GM18868 (cell line): Measurements from ENCODE around the gene OBP2A.
"Not testable (repeated sequence)": the region's sequence is repeated elsewhere in the genome, so short reads cannot be mapped to it uniquely, and the experiment has no call there.

ENCODE experiments used
- ATAC-seq: cut with Tn5 transposase; IDR thresholded peaks from one replicate; pipeline ENCODE4 v1.9.1; 2021; ENCODE audit warnings: mild to moderate bottlenecking, moderate library complexity; ENCODE audit not compliant: unreplicated experiment

Gene OBP2A

GRCh38 chr9:135526089-135526729 lies 19.7 kb upstream of the OBP2A start:
- ATAC-seq, result no peak

GRCh38 chr9:135526730-135527571 lies 19.0 kb upstream of the OBP2A start:
- no peak for ATAC-seq

GRCh38 chr9:135528842-135529435 lies 17.0 kb upstream of the OBP2A start:
- not testable (repeated sequence) for ATAC-seq

- no peak for ATAC-seq
Measured at GRCh38 chr9:135530146-135530545, 15.8 kb upstream of the OBP2A start.

DNA sequence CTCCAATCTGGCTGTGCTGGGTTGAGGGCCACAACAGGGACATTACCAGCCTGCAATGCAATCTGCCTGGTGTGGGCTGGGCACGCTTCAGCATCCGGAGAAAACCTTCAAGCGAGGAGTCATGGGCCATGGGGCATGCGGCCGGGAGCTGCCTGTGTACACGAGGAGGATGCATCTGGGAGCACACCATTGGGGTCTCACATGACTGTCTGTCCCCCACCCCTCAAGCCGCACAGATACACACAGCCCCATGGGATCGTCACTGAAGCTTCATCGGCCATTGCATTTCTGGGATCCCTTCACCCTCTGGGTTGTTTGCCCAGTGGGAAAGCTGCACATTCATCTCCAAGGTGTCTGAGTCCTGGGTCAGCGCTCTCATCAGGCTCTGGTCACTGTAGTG lies 14.8 kb upstream of the OBP2A start:
- no peak for ATAC-seq

DNA sequence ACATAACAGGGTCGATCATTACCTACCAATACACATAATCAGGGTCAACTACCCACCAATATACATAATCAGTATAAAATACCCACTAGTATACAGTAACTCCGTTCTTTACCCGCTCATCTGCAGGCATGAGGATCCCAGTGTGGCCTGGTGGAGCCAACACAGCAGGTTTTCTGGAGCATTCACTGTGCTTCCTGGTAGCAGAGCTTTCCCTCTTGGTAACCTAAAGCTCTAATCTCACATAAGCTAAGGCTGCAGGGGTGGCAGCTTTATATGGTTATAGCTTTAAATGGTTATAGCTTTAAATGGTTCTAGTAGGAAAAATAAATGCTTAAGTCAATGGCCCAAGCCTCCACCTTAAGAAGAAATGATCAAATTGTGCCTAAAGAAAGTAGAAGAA lies 12.8 kb upstream of the OBP2A start:
- no peak for ATAC-seq

- no peak for ATAC-seq
Measured at GRCh38 chr9:135533674-135534073, 12.3 kb upstream of the OBP2A start.

- not testable (repeated sequence) for ATAC-seq
Measured at GRCh38 chr9:135534192-135534711, 11.7 kb upstream of the OBP2A start.

GRCh38 chr9:135534826-135535225 lies 11.1 kb upstream of the OBP2A start:
- ATAC-seq, result not testable (repeated sequence)

- not testable (repeated sequence) for ATAC-seq
Measured at GRCh38 chr9:135535631-135536030, 10.3 kb upstream of the OBP2A start.

GRCh38 chr9:135536216-135536615 lies 9.7 kb upstream of the OBP2A start:
- ATAC-seq, result no peak

DNA sequence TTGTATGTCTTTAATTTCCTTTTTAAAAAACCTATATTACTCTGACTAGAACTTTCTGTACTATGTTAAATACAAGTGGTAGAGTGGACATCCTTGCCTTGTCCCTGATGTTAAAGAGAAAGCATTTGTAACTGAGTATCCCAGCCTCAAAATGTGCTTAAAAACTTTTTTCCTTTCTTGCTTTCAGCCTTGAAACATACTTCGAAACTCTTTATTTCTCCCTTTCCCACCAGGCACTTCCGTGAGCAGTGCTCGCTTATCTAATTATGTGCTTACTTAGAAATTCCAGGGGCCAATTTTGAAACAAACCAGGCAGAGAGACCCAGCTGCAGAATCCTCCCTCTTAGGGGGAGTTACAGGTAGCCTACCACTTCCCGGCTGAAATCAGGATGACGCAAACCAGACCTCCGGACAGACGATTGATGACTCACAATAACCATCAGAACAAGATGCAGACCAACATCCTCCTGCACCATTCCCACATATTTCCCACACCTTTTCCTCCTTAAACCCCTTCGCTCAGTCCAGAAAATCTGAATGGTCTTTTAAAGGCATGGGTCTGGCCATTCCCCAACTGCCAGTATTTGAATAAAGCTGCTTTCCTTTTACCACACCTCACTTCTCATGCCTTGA lies 2.5 kb upstream of the OBP2A start:
- not testable (repeated sequence) for ATAC-seq

GRCh38 chr9:135544981-135545635 lies 818 bp upstream of the OBP2A start:
- ATAC-seq, result no peak

- not testable (repeated sequence) for ATAC-seq
Measured at GRCh38 chr9:135546792-135547617, 1.1 kb downstream of the OBP2A start.

DNA sequence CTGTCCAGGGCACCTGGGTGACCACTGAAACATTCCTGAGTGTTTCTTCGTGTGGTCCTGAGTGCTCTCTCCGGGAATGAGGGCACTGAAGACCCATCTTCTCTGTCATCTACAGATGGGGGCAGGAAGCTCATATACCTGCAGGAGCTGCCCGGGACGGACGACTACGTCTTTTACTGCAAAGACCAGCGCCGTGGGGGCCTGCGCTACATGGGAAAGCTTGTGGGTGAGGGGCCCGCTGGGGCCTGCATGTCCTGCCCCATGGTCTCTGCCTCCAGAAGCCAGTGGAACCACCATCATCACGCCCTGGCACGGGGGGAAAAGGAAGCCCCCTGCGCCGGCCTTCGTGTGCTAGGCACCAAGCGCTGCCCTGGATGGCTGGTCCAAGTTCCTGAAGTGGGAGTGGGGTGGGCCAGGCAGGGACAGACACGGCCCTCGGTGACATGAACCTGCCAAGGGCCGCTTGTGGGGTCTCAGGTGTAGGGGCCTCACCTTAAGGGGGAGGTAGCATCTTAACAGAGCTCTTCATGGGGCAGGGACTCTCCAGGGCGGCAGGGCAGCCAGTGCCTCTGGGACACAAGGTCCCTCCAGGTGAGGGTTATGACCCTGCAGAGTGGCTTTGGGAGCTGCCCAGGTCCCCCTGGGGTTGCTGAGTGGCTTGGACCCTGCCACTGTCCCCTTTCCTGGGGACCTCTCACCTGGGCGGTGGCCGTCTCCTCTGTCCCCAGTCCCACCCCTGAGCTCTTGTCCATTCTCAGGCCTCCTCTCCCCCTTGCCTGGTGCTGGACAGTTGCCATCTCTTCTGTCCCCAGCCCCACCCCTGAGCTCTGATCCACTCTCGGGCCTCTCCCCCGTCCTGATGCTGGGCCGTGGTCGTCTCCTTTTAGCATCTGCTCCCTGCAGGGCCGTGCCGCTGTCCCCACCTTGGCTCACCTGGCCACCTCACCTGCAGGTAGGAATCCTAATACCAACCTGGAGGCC lies 2.1 kb downstream of the OBP2A start:
- no peak for ATAC-seq

GRCh38 chr9:135549478-135550343 lies 3.8 kb downstream of the OBP2A start:
- ATAC-seq, result not testable (repeated sequence)

DNA sequence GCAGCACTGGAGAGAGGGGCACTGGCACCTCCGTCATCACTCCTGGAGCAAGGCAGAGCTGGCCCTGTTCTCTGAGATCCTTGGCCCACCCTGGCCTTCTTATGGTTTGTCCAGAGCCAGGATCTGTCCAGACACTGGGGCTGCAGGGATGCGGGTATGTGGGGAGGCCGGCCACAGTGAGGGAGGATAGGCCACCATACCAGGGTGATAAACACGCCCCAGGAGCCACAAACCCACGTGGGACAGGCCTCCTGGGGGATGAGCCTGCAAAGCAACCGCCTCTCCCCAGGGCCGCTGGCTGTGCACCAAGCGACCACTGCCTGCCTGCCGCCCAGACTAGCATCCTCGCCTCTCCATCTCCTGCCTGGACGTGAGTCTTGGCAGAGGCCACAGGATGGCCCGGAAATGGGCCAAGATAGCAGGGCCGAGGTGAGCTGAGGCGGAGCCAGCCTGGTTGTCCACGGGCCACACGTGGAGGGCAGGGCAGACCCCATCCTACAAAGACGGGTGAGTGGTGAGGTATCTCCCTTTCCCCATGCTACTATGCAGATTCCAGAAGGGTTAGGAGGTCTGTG lies 4.5 kb downstream of the OBP2A start:
- ATAC-seq, result no peak
